ENCODE measurements around the gene TRIM4. TPM values are rescaled to one million over a fixed set of nuclear protein-coding genes. Genes with fewer than 3 reads are reported as not detected.

Gene TRIM4
- total RNA-seq, 1 experiment from 2014 or later = 21.1 TPM

GRCh38 chr7:99843808-99844207 lies 75.5 kb downstream of the TRIM4 start:
- DNase-seq (ENCODE audit: low spot score) = no peak

GRCh38 chr7:99842926-99843325 lies 76.4 kb downstream of the TRIM4 start:
- DNase-seq (ENCODE audit: low spot score) = no peak

Other genes with a start within 250 kb of the TRIM4 start
- gene CYP3A5, start 239.5 kb downstream of the TRIM4 start, total RNA-seq (2014; rRNA removed; shearing (Covaris generic)) = not detected in 2 replicates
- not detected in 2 replicates for gene CYP3A7, start 184.3 kb downstream of the TRIM4 start, total RNA-seq (2014; rRNA removed; shearing (Covaris generic))
- gene CYP3A4, start 135.3 kb downstream of the TRIM4 start, total RNA-seq (2014; rRNA removed; shearing (Covaris generic)) = not detected in 2 replicates
- gene CYP3A43, start 91.5 kb downstream of the TRIM4 start, total RNA-seq (2014; rRNA removed; shearing (Covaris generic)) = not detected in 2 replicates
- gene OR2AE1, start 42.5 kb downstream of the TRIM4 start, total RNA-seq (2014; rRNA removed; shearing (Covaris generic)) = 0.23 TPM in 1 of 2 replicates, not detected in the other
- 0.10 TPM in 1 of 2 replicates, not detected in the other for gene GJC3, start 10.1 kb upstream of the TRIM4 start, total RNA-seq (2014; rRNA removed; shearing (Covaris generic))
- 1.3 and 3.5 TPM in 2 replicates for gene AZGP1, start 56.5 kb upstream of the TRIM4 start, total RNA-seq (2014; rRNA removed; shearing (Covaris generic))
- gene ZKSCAN1, start 96.1 kb upstream of the TRIM4 start, total RNA-seq (2014; rRNA removed; shearing (Covaris generic)) = 9.1 and 12.2 TPM in 2 replicates
- gene ZSCAN21, start 130.2 kb upstream of the TRIM4 start, total RNA-seq (2014; rRNA removed; shearing (Covaris generic)) = 11.7 and 17.4 TPM in 2 replicates
- 32.3 and 32.5 TPM in 2 replicates for gene ZNF3, start 162.2 kb upstream of the TRIM4 start, total RNA-seq (2014; rRNA removed; shearing (Covaris generic))
- 76.6 and 95.4 TPM in 2 replicates for gene COPS6, start 169.4 kb upstream of the TRIM4 start, total RNA-seq (2014; rRNA removed; shearing (Covaris generic))
- 258 and 299 TPM in 2 replicates for gene MCM7, start 181.9 kb upstream of the TRIM4 start, total RNA-seq (2014; rRNA removed; shearing (Covaris generic))
- 20.0 and 29.6 TPM in 2 replicates for gene AP4M1, start 182.1 kb upstream of the TRIM4 start, total RNA-seq (2014; rRNA removed; shearing (Covaris generic))
- 44.0 and 62.1 TPM in 2 replicates for gene TAF6, start 199.8 kb upstream of the TRIM4 start, total RNA-seq (2014; rRNA removed; shearing (Covaris generic))
- 31.9 and 33.1 TPM in 2 replicates for gene CNPY4, start 200.1 kb upstream of the TRIM4 start, total RNA-seq (2014; rRNA removed; shearing (Covaris generic))
- gene MBLAC1, start 207.4 kb upstream of the TRIM4 start, total RNA-seq (2014; rRNA removed; shearing (Covaris generic)) = 0.52 and 1.6 TPM in 2 replicates
- gene LAMTOR4, start 229.4 kb upstream of the TRIM4 start, total RNA-seq (2014; rRNA removed; shearing (Covaris generic)) = 217 and 229 TPM in 2 replicates
- gene TRAPPC14, start 239.2 kb upstream of the TRIM4 start, total RNA-seq (2014; rRNA removed; shearing (Covaris generic)) = 7.7 and 8.0 TPM in 2 replicates
- gene GAL3ST4, start 249.1 kb upstream of the TRIM4 start, total RNA-seq (2014; rRNA removed; shearing (Covaris generic)) = 0.33 and 0.62 TPM in 2 replicates